HG03432 (cell line): ENCODE data around the gene PDZD2.
"Not testable (repeated sequence)": the region's sequence is repeated elsewhere in the genome, so short reads cannot be mapped to it uniquely, and the experiment has no call there.

Experiments
- ATAC-seq: cut with Tn5 transposase; IDR thresholded peaks from one replicate; pipeline ENCODE4 v1.9.1; 2021; ENCODE audit warnings: mild to moderate bottlenecking, moderate library complexity; ENCODE audit not compliant: unreplicated experiment

PDZD2 gene

GRCh38 chr5:32116574-32117313, 477.8 kb downstream of the PDZD2 start:
- ATAC-seq: no peak

- ATAC-seq: not testable (repeated sequence)
Measured at GRCh38 chr5:32118922-32119321, 480.0 kb downstream of the PDZD2 start.

GRCh38 chr5:32123058-32123805, 484.3 kb downstream of the PDZD2 start:
- ATAC-seq: peak; percentile 62

- ATAC-seq: no peak
Measured at GRCh38 chr5:32123889-32124676, 485.2 kb downstream of the PDZD2 start.

- ATAC-seq: no peak
Measured at GRCh38 chr5:32126691-32127090, 487.8 kb downstream of the PDZD2 start.

GRCh38 chr5:32127711-32128110, 488.8 kb downstream of the PDZD2 start:
- ATAC-seq: no peak

GRCh38 chr5:32129074-32129598, 490.2 kb downstream of the PDZD2 start:
- ATAC-seq: no peak

- no peak for ATAC-seq
Measured at GRCh38 chr5:32130865-32131264, 491.9 kb downstream of the PDZD2 start.

GRCh38 chr5:32131604-32132003, 492.7 kb downstream of the PDZD2 start:
- no peak for ATAC-seq

GRCh38 chr5:32132757-32133156, 493.8 kb downstream of the PDZD2 start:
- no peak for ATAC-seq

GRCh38 chr5:32135086-32135485, 496.2 kb downstream of the PDZD2 start:
- no peak for ATAC-seq

- no peak for ATAC-seq
Measured at GRCh38 chr5:32136342-32136741, 497.4 kb downstream of the PDZD2 start.

- ATAC-seq: no peak
Measured at GRCh38 chr5:32138839-32139493, 500.0 kb downstream of the PDZD2 start.

GRCh38 chr5:32143617-32144377, 504.9 kb downstream of the PDZD2 start:
- no peak for ATAC-seq

GRCh38 chr5:32144378-32145207, 505.7 kb downstream of the PDZD2 start:
- ATAC-seq: no peak

GRCh38 chr5:32145378-32145777, 506.4 kb downstream of the PDZD2 start:
- no peak for ATAC-seq

- no peak for ATAC-seq
Measured at GRCh38 chr5:32147236-32147635, 508.3 kb downstream of the PDZD2 start.

- no peak for ATAC-seq
Measured at GRCh38 chr5:32147959-32148358, 509.0 kb downstream of the PDZD2 start.

- ATAC-seq: no peak
Measured at GRCh38 chr5:32150366-32150765, 511.4 kb downstream of the PDZD2 start.
